LNCAP (cell line): ENCODE data around the gene EME1.

ENCODE experiments used
- TF ChIP-seq, protein P1 (sequence below): fragments of 450-650 bp; IDR thresholded peaks from 2 replicates; pipeline ENCODE4 v1.5.1; 2017; ENCODE audit warnings: mild to moderate bottlenecking

EME1 gene

DNA sequence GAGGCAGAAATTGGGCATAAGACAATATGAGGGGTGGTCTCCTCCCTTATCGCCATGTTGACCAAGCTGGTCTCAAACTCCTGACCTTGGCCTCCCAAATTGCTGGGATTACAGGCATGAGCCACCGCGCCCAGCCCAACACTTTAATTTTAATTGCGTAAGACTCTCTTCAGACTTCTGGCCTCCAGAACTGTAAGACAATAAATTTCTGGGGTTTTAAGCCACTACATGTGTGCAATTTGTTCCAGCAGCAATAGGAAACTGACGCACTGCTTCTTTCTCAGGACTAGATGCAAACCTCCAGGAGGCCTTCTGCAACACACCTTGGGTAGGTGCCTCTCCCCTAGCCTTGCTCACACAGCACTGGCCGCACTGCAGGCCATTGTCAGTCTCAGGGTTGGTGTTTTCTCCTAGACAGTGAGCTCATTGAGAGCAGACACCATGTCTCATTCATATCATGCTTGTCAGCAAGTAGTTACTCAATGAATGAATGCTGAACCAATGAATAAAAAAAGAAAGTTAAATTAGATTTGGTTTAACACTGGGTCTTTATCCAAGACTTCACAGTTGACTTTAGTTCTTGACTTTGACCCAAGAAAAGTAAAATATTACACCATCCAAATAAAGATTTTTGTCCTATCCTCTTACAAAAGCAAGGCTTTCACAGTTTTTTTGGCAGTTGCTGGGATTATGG, 47.5 kb downstream of the EME1 start:
- TF ChIP-seq, protein P1, sequence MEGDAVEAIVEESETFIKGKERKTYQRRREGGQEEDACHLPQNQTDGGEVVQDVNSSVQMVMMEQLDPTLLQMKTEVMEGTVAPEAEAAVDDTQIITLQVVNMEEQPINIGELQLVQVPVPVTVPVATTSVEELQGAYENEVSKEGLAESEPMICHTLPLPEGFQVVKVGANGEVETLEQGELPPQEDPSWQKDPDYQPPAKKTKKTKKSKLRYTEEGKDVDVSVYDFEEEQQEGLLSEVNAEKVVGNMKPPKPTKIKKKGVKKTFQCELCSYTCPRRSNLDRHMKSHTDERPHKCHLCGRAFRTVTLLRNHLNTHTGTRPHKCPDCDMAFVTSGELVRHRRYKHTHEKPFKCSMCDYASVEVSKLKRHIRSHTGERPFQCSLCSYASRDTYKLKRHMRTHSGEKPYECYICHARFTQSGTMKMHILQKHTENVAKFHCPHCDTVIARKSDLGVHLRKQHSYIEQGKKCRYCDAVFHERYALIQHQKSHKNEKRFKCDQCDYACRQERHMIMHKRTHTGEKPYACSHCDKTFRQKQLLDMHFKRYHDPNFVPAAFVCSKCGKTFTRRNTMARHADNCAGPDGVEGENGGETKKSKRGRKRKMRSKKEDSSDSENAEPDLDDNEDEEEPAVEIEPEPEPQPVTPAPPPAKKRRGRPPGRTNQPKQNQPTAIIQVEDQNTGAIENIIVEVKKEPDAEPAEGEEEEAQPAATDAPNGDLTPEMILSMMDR: no peak

DNA sequence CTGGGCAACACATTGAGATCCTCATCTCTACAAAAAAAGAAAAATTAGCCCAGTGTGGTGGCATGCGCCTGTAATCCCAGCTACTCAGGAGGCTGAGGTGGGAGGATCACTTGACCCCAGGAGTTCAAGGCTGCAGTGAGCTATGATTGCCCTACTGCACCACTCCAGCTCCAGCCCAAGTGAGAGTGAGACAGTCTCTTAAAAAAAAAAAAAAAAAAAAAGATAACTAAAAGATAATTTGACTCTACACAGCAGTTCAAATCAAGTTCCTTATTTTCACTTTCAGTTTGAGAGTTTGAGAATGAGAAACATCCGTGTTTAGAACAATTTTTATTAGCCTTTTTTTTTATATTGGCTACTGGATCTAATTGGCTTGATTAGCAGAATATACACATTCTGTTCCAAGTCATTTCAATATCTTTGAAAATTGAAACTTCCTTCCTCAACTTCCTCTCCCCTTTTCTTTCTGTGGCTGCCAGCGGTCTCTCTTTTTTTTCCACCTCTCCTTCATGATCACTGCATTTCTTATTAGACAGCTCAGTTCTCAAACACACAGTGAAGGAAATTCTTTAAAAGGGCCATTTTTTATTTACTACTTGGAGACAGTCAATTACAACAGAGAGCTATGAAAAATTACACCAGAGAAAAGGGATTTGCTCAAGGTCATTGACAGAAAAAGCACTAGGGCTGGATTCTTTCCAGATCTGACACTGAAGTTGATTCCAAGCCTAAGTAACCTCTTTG, 48.5 kb downstream of the EME1 start:
- TF ChIP-seq, protein P1: no peak

DNA sequence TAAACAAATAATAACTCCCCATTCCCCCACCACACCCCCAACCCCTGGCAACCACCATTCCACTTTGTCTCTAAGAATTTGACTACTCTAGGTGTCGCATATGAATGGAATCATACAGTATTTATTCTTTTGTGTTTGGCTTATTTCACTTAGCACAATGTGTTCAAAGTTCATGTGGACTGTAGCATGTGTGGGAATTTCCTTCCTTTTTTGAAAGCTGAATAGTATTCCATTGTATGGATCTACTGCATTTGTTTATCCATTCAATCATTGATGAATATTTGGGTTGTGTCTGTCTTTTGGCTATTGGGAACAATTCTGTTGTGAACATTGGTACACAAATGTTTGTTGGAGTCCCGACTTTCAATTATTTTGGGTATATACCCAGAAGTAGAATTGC, 49.7 kb downstream of the EME1 start:
- TF ChIP-seq, protein P1: no peak

DNA sequence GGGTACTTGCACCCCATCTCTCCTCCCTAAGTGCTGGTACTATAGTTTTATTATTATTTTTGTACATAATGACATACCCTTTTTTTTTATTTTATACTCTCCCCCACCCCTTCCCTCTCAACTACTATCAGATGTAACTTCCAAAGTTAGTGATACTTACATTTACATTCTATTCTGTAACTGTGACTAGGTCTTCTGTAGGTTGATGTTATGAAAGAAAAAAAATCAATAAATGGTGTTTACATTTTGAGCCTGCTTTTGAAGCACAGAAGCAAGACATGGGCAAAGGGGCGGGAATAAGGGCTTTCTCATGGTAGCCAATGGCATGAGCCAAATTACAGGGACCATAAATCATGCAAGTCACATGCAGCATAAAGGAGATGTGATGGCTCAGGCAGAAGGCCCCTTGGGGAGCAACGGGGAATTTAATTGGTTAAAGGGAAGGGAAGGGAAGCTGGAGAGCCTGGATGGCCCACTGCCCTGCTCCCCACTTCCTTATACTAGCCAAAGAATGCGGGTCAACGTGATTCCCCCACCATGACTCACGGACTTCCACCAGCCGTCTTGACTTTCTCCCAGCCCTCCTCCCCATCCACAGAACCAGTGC, 50.6 kb downstream of the EME1 start:
- TF ChIP-seq, protein P1: no peak

DNA sequence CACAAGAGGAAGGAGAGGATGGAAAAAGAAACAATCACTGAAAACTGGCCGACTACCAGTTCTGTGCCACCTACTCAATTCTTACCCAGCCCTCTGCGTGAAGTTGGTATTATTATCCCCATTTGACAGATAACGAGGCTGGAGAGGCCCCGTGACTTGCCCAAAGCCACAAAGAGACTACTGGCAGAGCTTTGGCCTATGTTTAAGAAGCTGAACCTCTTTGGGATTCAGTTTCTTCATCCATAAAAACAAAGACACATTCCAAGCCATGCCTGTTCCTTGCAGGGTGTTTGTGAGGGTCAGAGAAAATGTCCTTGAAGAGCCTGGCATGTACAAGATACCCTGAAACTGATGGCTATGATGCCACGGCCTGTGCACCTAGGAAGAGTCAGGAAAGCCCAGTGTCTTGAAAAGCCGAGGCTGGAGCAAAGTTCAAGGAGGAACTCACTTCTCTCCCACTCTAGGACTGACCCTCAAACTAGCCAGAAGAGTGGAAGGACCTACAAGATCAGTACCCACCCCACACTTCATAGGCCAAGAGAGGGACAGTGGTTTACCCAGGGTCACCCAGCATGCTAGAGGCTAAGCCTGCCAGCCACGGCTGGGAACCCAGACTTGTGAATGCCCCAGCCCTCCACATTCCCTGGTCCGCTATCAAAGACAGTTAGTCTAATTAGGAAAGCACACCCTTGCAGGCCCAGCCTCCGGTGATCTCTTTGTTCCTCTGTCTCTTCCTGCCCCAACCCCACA, 51.4 kb downstream of the EME1 start:
- TF ChIP-seq, protein P1: no peak

DNA sequence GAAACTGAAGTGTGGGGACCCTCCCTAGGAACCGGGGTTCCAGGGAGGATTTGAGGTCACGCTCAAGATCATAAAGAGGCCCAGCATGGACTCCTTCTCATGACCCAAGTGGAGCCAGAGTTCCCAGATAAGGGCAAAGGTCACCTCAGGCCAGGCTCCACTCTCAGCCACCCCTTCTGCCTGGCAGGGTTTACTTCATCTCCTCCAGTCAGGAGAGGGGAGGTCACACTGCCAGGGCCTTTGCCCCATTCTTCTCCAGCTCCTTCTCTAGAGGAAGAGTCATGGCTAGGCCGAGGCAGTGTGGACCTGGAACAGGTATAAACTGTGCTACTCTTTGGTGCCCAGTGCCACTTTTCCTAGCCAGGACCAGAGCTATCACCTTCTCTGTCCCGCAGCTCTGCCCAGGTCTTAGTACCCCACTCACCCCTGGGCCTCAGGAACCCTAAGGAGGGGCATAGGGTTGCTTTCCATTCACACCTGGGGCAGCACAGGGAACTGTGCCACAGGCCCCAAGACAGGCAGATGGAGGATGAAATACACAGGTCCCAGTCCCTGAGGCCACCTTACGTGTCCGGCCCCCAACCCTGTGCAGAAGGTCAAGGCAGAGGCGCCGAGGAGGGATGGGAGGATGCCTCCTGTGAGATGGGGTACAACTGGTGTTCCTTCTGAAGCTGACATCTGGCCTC, 52.1 kb downstream of the EME1 start:
- TF ChIP-seq, protein P1: no peak
